Muscle of leg (tissue), 11 donors: ENCODE results near the gene KRTAP11-1. TPM values are rescaled to one million over a fixed set of nuclear protein-coding genes. Genes with fewer than 3 reads are reported as not detected.

Source experiments
- DNase-seq: peaks from one replicate; pipeline ENCODE4 v3.0.0; 2013
- H3K27ac ChIP-seq: one replicate; pipeline ENCODE4 v1.5.1; 2013; ENCODE audit warnings: mild to moderate bottlenecking, low read length, control low read depth
- H3K27me3 ChIP-seq: one replicate; pipeline ENCODE4 v1.6.1; 2013; ENCODE audit warnings: low read length; ENCODE audit not compliant: control insufficient read depth, insufficient read depth
- H3K36me3 ChIP-seq: one replicate; pipeline ENCODE4 v1.6.1; 2013; ENCODE audit warnings: low read length; ENCODE audit not compliant: control insufficient read depth, insufficient read depth
- H3K4me1 ChIP-seq: one replicate; pipeline ENCODE4 v1.6.1; 2013; ENCODE audit warnings: low read length; ENCODE audit not compliant: control insufficient read depth, insufficient read depth
- H3K4me3 ChIP-seq: one replicate; pipeline ENCODE4 v1.5.1; 2013; ENCODE audit warnings: low read length, control low read depth
- H3K9me3 ChIP-seq: replicated peaks from 2 replicates; pipeline ENCODE4 v1.6.1; 2013; ENCODE audit warnings: low read depth, low read length; ENCODE audit not compliant: control insufficient read depth
- WGBS: methylation state at CpG from one replicate; pipeline ENCODE4 v1.1.5; 2013; ENCODE audit warnings: missing lambda C conversion rate; ENCODE audit not compliant: insufficient coverage; 5-methylcytosine and 5-hydroxymethylcytosine counted together
- polyA plus RNA-seq, 8 donors: library from polyadenylated mRNA; unstranded; fragments of 120-200 nt; gene quantifications; one replicate each; pipeline versions ENCODE4 v1.2.1 to v1.2.3, GENCODE V29; 2013; ENCODE audit warnings: inconsistent platforms in 1 of 8, low replicate concordance in 1 of 8; ENCODE audit not compliant: insufficient read length in 8 of 8, insufficient read depth in 1 of 8
- total RNA-seq: library from RNA; stranded (reverse); fragments of 120-200 nt; gene quantifications from one replicate; pipeline ENCODE4 v1.2.4, GENCODE V29; 2013

Gene KRTAP11-1
- total and polyA plus RNA-seq, 9 donors: 0.18 TPM; not detected in 8

GRCh38 chr21:30842990-30843389, 38.4 kb downstream of the KRTAP11-1 start:
- Histone ChIP-seq H3K9me3 (no peaks in the 10 kb centered on the region), H3K4me1 (no peaks in the 10 kb centered on the region), H3K27me3 (no peaks in the 10 kb centered on the region), H3K4me3 (no peak overlapping the region), H3K27ac (no peak overlapping the region), H3K36me3 (no peaks in the 10 kb centered on the region)
- DNase-seq: no peak

- DNase-seq: peak; percentile 1
- no peak overlapping the region for H3K27ac ChIP-seq
- no peaks in the 10 kb centered on the region for H3K4me1 ChIP-seq
- 64% methylated on average over 1 of the region's 5 CpGs for WGBS
- H3K9me3 ChIP-seq: no peaks in the 10 kb centered on the region
- no peaks in the 10 kb centered on the region for H3K36me3 ChIP-seq
- no peaks in the 10 kb centered on the region for H3K27me3 ChIP-seq
- H3K4me3 ChIP-seq: no peak overlapping the region
Observed at GRCh38 chr21:30839304-30839703, 42.1 kb downstream of the KRTAP11-1 start.

GRCh38 chr21:30838536-30838935, 42.8 kb downstream of the KRTAP11-1 start:
- Histone ChIP-seq H3K4me3 (no peak overlapping the region), H3K27me3 (no peaks in the 10 kb centered on the region), H3K27ac (no peak overlapping the region), H3K36me3 (no peaks in the 10 kb centered on the region), H3K9me3 (no peaks in the 10 kb centered on the region), H3K4me1 (no peaks in the 10 kb centered on the region)
- 90% methylated on average over 2 of the region's 6 CpGs for WGBS
- no peak for DNase-seq

- no CpG with 5 or more reads among the region's 6 CpGs for WGBS
- Histone ChIP-seq H3K36me3 (no peaks in the 10 kb centered on the region), H3K27ac (no peak overlapping the region), H3K4me3 (no peak overlapping the region), H3K4me1 (no peaks in the 10 kb centered on the region), H3K27me3 (no peaks in the 10 kb centered on the region), H3K9me3 (peaks cover 3% of the 10 kb centered on the region)
- no peak for DNase-seq
Observed at GRCh38 chr21:30831194-30831765, 50.1 kb downstream of the KRTAP11-1 start.

Other genes with a start within 250 kb of the KRTAP11-1 start
- gene KRTAP20-2, start 246.4 kb downstream of the KRTAP11-1 start, total RNA-seq: not detected
- gene KRTAP20-2, start 246.4 kb downstream of the KRTAP11-1 start, polyA plus RNA-seq: not detected
- not detected for gene KRTAP20-3, start 238.7 kb downstream of the KRTAP11-1 start, total RNA-seq
- not detected for gene KRTAP20-3, start 238.7 kb downstream of the KRTAP11-1 start, polyA plus RNA-seq
- not detected for gene KRTAP21-3, start 162.8 kb downstream of the KRTAP11-1 start, total RNA-seq
- gene KRTAP21-3, start 162.8 kb downstream of the KRTAP11-1 start, polyA plus RNA-seq: not detected
- not detected for gene KRTAP21-2, start 134.3 kb downstream of the KRTAP11-1 start, total RNA-seq
- gene KRTAP21-2, start 134.3 kb downstream of the KRTAP11-1 start, polyA plus RNA-seq: not detected
- gene KRTAP21-1, start 126.2 kb downstream of the KRTAP11-1 start, total RNA-seq: not detected
- gene KRTAP21-1, start 126.2 kb downstream of the KRTAP11-1 start, polyA plus RNA-seq: not detected
- gene KRTAP8-1, start 68.3 kb downstream of the KRTAP11-1 start, total RNA-seq: not detected
- gene KRTAP8-1, start 68.3 kb downstream of the KRTAP11-1 start, polyA plus RNA-seq: not detected
- gene KRTAP7-1, start 51.8 kb downstream of the KRTAP11-1 start, total RNA-seq: not detected
- gene KRTAP7-1, start 51.8 kb downstream of the KRTAP11-1 start, polyA plus RNA-seq: not detected
- not detected for gene KRTAP19-8, start 156.9 kb upstream of the KRTAP11-1 start, total RNA-seq
- gene KRTAP19-8, start 156.9 kb upstream of the KRTAP11-1 start, polyA plus RNA-seq: not detected